ENCODE data around the gene ATP6V0A1. TPM values are rescaled to one million over a fixed set of nuclear protein-coding genes. Genes with fewer than 3 reads are reported as not detected.
"Not testable (repeated sequence)": the region's sequence is repeated elsewhere in the genome, so short reads cannot be mapped to it uniquely, and the experiment has no call there.

The ATP6V0A1 gene
- total RNA-seq, 1 experiment from 2014 or later: 53.4 TPM

DNA sequence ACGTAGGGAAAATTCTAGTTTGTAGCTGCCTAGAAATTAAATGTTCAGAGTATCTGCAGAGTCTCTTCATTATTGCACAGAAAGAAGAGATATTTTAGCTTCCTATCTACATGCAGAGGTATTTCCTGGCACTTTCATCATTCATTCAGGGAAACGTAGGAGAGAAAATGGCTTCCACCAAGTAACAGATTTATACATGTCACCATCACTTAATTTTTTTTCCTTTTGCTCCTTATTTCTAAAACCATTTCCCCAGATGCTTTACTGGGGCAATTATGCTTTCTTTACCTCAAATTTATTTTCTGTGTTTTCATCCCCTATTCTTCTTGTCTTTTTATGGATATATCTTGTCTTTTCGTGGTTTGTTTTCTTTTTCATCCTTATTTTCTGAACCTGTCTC, 18.5 kb downstream of the ATP6V0A1 start:
- ChIA-PET POLR2A (no interaction called here), CTCF (no interaction called here)
- Histone ChIP-seq H3K36me3 (ENCODE audit: control insufficient read depth, insufficient read depth, low read length) (peaks cover 18% of the 10 kb centered on the region), H3K4me3 (ENCODE audit: low read depth in 2 of 2, low read length in 2 of 2) (no peak overlapping the region), H3K27me3 (ENCODE audit: control insufficient read depth, insufficient read depth, low read length) (no peaks in the 10 kb centered on the region), H3K27ac (ENCODE audit: low read length) (no peak overlapping the region), H3K4me1 (ENCODE audit: control insufficient read depth, insufficient read depth, low read length) (no peaks in the 10 kb centered on the region), H3K9me3 (ENCODE audit: control insufficient read depth, insufficient read depth, low read depth, low read length) (no peaks in the 10 kb centered on the region)
- no peak for ATAC-seq
- in situ Hi-C loops (cut with HindIII; ENCODE audit: low pct_unique_long_range_greater_than_20kb, low sequenced_read_pairs): no loop called here
- no peak for DNase-seq (ENCODE audit: low read depth, low spot score)
- no TSS peak for BruUV-seq (replicated peaks)
- TF ChIP-seq TCF7L2 (IDR thresholded peaks at IDR 0.05; ENCODE audit: low read depth, low read length) (no peak), POLR2AphosphoS5 (IDR thresholded peaks at IDR 0.05; ENCODE audit: low read depth, low read length) (no peak), SIN3A (IDR thresholded peaks at IDR 0.05; ENCODE audit: borderline replicate concordance, insufficient read depth, low read depth, low read length) (no peak)
- TF ChIP-seq, protein P1, sequence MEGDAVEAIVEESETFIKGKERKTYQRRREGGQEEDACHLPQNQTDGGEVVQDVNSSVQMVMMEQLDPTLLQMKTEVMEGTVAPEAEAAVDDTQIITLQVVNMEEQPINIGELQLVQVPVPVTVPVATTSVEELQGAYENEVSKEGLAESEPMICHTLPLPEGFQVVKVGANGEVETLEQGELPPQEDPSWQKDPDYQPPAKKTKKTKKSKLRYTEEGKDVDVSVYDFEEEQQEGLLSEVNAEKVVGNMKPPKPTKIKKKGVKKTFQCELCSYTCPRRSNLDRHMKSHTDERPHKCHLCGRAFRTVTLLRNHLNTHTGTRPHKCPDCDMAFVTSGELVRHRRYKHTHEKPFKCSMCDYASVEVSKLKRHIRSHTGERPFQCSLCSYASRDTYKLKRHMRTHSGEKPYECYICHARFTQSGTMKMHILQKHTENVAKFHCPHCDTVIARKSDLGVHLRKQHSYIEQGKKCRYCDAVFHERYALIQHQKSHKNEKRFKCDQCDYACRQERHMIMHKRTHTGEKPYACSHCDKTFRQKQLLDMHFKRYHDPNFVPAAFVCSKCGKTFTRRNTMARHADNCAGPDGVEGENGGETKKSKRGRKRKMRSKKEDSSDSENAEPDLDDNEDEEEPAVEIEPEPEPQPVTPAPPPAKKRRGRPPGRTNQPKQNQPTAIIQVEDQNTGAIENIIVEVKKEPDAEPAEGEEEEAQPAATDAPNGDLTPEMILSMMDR (IDR thresholded peaks at IDR 0.05): no peak
- intact Hi-C loops (cut with micrococcal nuclease; ENCODE audit: unreplicated experiment): no loop called here

DNA sequence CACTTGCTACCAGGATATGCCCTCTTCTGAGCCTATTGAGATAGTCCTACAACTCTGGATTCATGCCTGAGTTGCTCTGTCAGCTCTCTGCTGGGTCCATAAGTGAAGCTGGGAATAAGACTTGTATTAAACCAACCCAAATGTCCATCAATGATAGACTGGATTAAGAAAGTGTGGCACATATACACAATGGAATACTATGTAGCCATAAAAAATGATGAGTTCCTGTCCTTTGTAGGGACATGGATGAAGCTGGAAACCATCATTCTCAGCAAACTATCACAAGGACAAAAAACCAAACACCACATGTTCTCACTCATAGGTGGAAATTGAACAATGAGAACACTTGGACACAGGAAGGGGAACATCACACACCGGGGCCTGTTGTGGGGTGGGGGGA, 19.1 kb downstream of the ATP6V0A1 start:
- in situ Hi-C loops (cut with HindIII; ENCODE audit: low pct_unique_long_range_greater_than_20kb, low sequenced_read_pairs); H3K4me3 ChIP-seq (ENCODE audit: low read depth in 2 of 2, low read length in 2 of 2); H3K27me3 ChIP-seq (ENCODE audit: control insufficient read depth, insufficient read depth, low read length); POLR2A ChIA-PET; intact Hi-C loops (cut with micrococcal nuclease; ENCODE audit: unreplicated experiment); H3K4me1 ChIP-seq (ENCODE audit: control insufficient read depth, insufficient read depth, low read length); DNase-seq (ENCODE audit: low read depth, low spot score); CTCF ChIA-PET; H3K9me3 ChIP-seq (ENCODE audit: control insufficient read depth, insufficient read depth, low read depth, low read length); BruUV-seq (replicated peaks); H3K27ac ChIP-seq (ENCODE audit: low read length); ATAC-seq: not testable (repeated sequence)
- H3K36me3 ChIP-seq (ENCODE audit: control insufficient read depth, insufficient read depth, low read length): peaks cover 18% of the 10 kb centered on the region

DNA sequence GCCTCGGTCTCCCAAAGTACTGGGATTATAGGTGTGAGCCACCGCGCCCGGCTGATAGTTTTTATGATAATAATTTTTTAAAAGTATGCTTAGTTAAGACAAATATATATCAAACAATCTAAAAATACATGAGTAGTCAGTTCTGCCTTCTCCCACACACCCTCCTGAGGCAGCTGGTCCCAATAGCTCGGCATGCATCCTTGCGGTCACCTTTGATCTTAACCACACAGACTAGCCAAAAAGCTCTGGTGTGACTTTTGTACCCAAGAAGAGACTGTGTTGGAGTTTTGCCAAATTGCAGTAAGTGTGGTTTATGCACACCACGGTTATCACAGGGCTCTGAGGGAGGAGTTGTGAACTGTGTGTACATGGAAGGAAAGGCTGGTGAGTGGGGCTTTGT, 25.6 kb downstream of the ATP6V0A1 start:
- no peaks in the 10 kb centered on the region for H3K9me3 ChIP-seq (ENCODE audit: control insufficient read depth, insufficient read depth, low read depth, low read length)
- intact Hi-C loops (cut with micrococcal nuclease; ENCODE audit: unreplicated experiment): no loop called here
- H3K4me1 ChIP-seq (ENCODE audit: control insufficient read depth, insufficient read depth, low read length): no peaks in the 10 kb centered on the region
- H3K27me3 ChIP-seq (ENCODE audit: control insufficient read depth, insufficient read depth, low read length): no peaks in the 10 kb centered on the region
- no peak overlapping the region for H3K4me3 ChIP-seq (ENCODE audit: low read depth in 2 of 2, low read length in 2 of 2)
- CTCF ChIA-PET: no interaction called here
- H3K36me3 ChIP-seq (ENCODE audit: control insufficient read depth, insufficient read depth, low read length): peaks cover 9% of the 10 kb centered on the region
- H3K27ac ChIP-seq (ENCODE audit: low read length): no peak overlapping the region
- POLR2A ChIA-PET: no interaction called here
- no TSS peak for BruUV-seq (replicated peaks)
- TF ChIP-seq, protein P1 (IDR thresholded peaks at IDR 0.05): no peak
- TF ChIP-seq SIN3A (IDR thresholded peaks at IDR 0.05; ENCODE audit: borderline replicate concordance, insufficient read depth, low read depth, low read length): no peak
- in situ Hi-C loops (cut with HindIII; ENCODE audit: low pct_unique_long_range_greater_than_20kb, low sequenced_read_pairs): no loop called here
- ATAC-seq: no peak
- no peak for DNase-seq (ENCODE audit: low read depth, low spot score)

DNA sequence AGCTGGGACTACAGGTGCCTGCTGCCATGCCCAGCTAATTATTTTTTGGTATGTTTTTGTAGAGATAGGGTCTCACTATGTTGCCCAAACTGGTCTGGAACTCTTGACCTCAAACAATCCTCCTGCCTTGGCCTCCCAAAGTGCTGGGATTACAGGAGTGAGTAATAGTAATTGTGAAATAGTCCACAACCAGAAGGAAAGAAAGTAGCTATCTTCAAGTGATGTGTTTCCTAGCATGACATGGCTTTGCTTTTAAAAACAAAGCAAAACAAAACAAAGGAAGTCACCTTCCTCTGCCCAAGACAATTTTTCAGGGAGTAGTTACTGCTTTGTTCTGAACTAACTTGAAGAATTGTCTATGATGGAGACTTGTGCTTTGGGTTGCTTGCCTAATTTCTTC, 27.0 kb downstream of the ATP6V0A1 start:
- intact Hi-C loops (cut with micrococcal nuclease; ENCODE audit: unreplicated experiment) (no loop called here), in situ Hi-C loops (cut with HindIII; ENCODE audit: low pct_unique_long_range_greater_than_20kb, low sequenced_read_pairs) (no loop called here)
- H3K4me1 ChIP-seq (ENCODE audit: control insufficient read depth, insufficient read depth, low read length): no peaks in the 10 kb centered on the region
- H3K4me3 ChIP-seq (ENCODE audit: low read depth in 2 of 2, low read length in 2 of 2): no peak overlapping the region
- ChIA-PET CTCF (interaction anchor here (0.6 kb wide), 1 partner anchor 44 kb away, joined by 5 read pairs; no protein-coding TSS in a partner anchor), POLR2A (no interaction called here)
- H3K27me3 ChIP-seq (ENCODE audit: control insufficient read depth, insufficient read depth, low read length): no peaks in the 10 kb centered on the region
- H3K36me3 ChIP-seq (ENCODE audit: control insufficient read depth, insufficient read depth, low read length): peaks cover 9% of the 10 kb centered on the region
- BruUV-seq (replicated peaks): no TSS peak
- H3K27ac ChIP-seq (ENCODE audit: low read length): no peak overlapping the region
- ATAC-seq (no peak), DNase-seq (ENCODE audit: low read depth, low spot score) (no peak)
- H3K9me3 ChIP-seq (ENCODE audit: control insufficient read depth, insufficient read depth, low read depth, low read length): no peaks in the 10 kb centered on the region
- TF ChIP-seq SIN3A (IDR thresholded peaks at IDR 0.05; ENCODE audit: borderline replicate concordance, insufficient read depth, low read depth, low read length) (no peak), TCF7L2 (IDR thresholded peaks at IDR 0.05; ENCODE audit: low read depth, low read length) (no peak), POLR2AphosphoS5 (IDR thresholded peaks at IDR 0.05; ENCODE audit: low read depth, low read length) (no peak)
- TF ChIP-seq, protein P2, sequence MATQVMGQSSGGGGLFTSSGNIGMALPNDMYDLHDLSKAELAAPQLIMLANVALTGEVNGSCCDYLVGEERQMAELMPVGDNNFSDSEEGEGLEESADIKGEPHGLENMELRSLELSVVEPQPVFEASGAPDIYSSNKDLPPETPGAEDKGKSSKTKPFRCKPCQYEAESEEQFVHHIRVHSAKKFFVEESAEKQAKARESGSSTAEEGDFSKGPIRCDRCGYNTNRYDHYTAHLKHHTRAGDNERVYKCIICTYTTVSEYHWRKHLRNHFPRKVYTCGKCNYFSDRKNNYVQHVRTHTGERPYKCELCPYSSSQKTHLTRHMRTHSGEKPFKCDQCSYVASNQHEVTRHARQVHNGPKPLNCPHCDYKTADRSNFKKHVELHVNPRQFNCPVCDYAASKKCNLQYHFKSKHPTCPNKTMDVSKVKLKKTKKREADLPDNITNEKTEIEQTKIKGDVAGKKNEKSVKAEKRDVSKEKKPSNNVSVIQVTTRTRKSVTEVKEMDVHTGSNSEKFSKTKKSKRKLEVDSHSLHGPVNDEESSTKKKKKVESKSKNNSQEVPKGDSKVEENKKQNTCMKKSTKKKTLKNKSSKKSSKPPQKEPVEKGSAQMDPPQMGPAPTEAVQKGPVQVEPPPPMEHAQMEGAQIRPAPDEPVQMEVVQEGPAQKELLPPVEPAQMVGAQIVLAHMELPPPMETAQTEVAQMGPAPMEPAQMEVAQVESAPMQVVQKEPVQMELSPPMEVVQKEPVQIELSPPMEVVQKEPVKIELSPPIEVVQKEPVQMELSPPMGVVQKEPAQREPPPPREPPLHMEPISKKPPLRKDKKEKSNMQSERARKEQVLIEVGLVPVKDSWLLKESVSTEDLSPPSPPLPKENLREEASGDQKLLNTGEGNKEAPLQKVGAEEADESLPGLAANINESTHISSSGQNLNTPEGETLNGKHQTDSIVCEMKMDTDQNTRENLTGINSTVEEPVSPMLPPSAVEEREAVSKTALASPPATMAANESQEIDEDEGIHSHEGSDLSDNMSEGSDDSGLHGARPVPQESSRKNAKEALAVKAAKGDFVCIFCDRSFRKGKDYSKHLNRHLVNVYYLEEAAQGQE (IDR thresholded peaks at IDR 0.05; ENCODE audit: insufficient read depth in 1 of 2, low read depth in 2 of 2, low read length in 1 of 2): no peak
- TF ChIP-seq, protein P1 (IDR thresholded peaks at IDR 0.05): no peak

All from Panc1 (cell line).